Calu3 (cell line): ENCODE measurements around the gene TAF15. TPM values are rescaled to one million over a fixed set of nuclear protein-coding genes. Genes with fewer than 3 reads are reported as not detected.

Source experiments
- BruUV-seq: library from RNA; stranded (reverse); fragments of 400-500 nt; replicated peaks from 2 replicates; lab custom pipeline; 2021; lab: Mats Ljungman, UMichigan
- CTCF ChIA-PET: fragments of 300-600 bp; sonication (Branson Sonifier 250); formaldehyde crosslinking; loops from one replicate; lab custom pipeline; 2022; ENCODE audit warnings: antibody characterized with exemption; lab: Charles Lee
- DNase-seq: peaks from one replicate; pipeline ENCODE4 v3.0.0; 2022
- H3K27ac Mint-ChIP-seq: one replicate; pipeline ENCODE4 v1.8.0; 2022; ENCODE audit warnings: mixed read lengths; ENCODE audit not compliant: unreplicated experiment
- H3K27me3 Mint-ChIP-seq: one replicate; pipeline ENCODE4 v1.8.0; 2022; ENCODE audit warnings: mixed read lengths; ENCODE audit not compliant: unreplicated experiment
- H3K36me3 Mint-ChIP-seq: one replicate; pipeline ENCODE4 v1.8.0; 2022; ENCODE audit warnings: mild to moderate bottlenecking, moderate library complexity, mixed read lengths; ENCODE audit not compliant: insufficient read depth, unreplicated experiment
- H3K4me1 Mint-ChIP-seq: one replicate; pipeline ENCODE4 v1.8.0; 2022; ENCODE audit warnings: mild to moderate bottlenecking, low read depth, mixed read lengths; ENCODE audit not compliant: unreplicated experiment
- H3K4me3 Mint-ChIP-seq: one replicate; pipeline ENCODE4 v1.8.0; 2022; ENCODE audit warnings: mild to moderate bottlenecking, low read depth, moderate library complexity, mixed read lengths; ENCODE audit not compliant: unreplicated experiment
- H3K9me3 Mint-ChIP-seq: one replicate; pipeline ENCODE4 v1.8.0; 2022; ENCODE audit warnings: low read depth, mixed read lengths; ENCODE audit not compliant: unreplicated experiment
- CTCF ChIP-seq: fragments of 200-600 bp; IDR thresholded peaks from one replicate; pipeline ENCODE4 v1.8.0; 2022; ENCODE audit warnings: antibody characterized with exemption; ENCODE audit not compliant: unreplicated experiment
- intact Hi-C: fragments of 100-400 bp; cut with micrococcal nuclease; formaldehyde crosslinking; loops from one replicate; pipeline ENCODE4 v1.10.0; 2022; ENCODE audit not compliant: unreplicated experiment
- total RNA-seq: library from RNA; stranded (reverse); gene quantifications from 2 replicates; pipeline ENCODE4 v1.2.3, GENCODE V29; 2022

The TAF15 gene
- total RNA-seq, 1 experiment from 2014 or later: 286 TPM

GRCh38 chr17:35876534-35876933, 67.2 kb downstream of the TAF15 start:
- H3K4me1 Mint-ChIP-seq: no peaks in the 10 kb centered on the region
- no peak for TF ChIP-seq CTCF
- CTCF ChIA-PET: no interaction called here
- no peak for DNase-seq
- no TSS peak for BruUV-seq
- H3K4me3 Mint-ChIP-seq: no peak overlapping the region
- peaks cover 16% of the 10 kb centered on the region for H3K27me3 Mint-ChIP-seq
- H3K9me3 Mint-ChIP-seq: no peaks in the 10 kb centered on the region
- intact Hi-C loops: no loop called here
- H3K36me3 Mint-ChIP-seq: no peaks in the 10 kb centered on the region
- H3K27ac Mint-ChIP-seq: no peak overlapping the region

GRCh38 chr17:35877345-35878029, 68.2 kb downstream of the TAF15 start:
- no peaks in the 10 kb centered on the region for H3K9me3 Mint-ChIP-seq
- H3K4me1 Mint-ChIP-seq: no peaks in the 10 kb centered on the region
- no peak overlapping the region for H3K4me3 Mint-ChIP-seq
- BruUV-seq: no TSS peak
- H3K36me3 Mint-ChIP-seq: no peaks in the 10 kb centered on the region
- DNase-seq: no peak
- intact Hi-C loops: no loop called here
- no peak for TF ChIP-seq CTCF
- H3K27me3 Mint-ChIP-seq: peaks cover 16% of the 10 kb centered on the region
- no peak overlapping the region for H3K27ac Mint-ChIP-seq
- CTCF ChIA-PET: no interaction called here

- Mint-ChIP-seq H3K4me1 (no peaks in the 10 kb centered on the region), H3K9me3 (no peaks in the 10 kb centered on the region), H3K4me3 (no peak overlapping the region), H3K27me3 (peaks cover 16% of the 10 kb centered on the region), H3K36me3 (no peaks in the 10 kb centered on the region), H3K27ac (no peak overlapping the region)
- no peak for DNase-seq
- TF ChIP-seq CTCF: no peak
- CTCF ChIA-PET: no interaction called here
- intact Hi-C loops: no loop called here
- no TSS peak for BruUV-seq
These were observed 69.1 kb downstream of the TAF15 start for GRCh38 chr17:35878361-35878760.

- CTCF ChIA-PET: no interaction called here
- no peak within 1 kb of the TSS for H3K27ac Mint-ChIP-seq
- no peak within 1 kb of the TSS for H3K4me3 Mint-ChIP-seq
- TF ChIP-seq CTCF: no peak
- H3K9me3 Mint-ChIP-seq: no peaks in the 10 kb centered on the region
- intact Hi-C loops: no loop called here
- H3K36me3 Mint-ChIP-seq: no peaks in the 10 kb centered on the region
- H3K4me1 Mint-ChIP-seq: no peaks in the 10 kb centered on the region
- H3K27me3 Mint-ChIP-seq: peaks cover 16% of the 10 kb centered on the region
- DNase-seq: no peak
- BruUV-seq: TSS peak; percentile 54
These were observed 70.7 kb downstream of the TAF15 start, which contains the start of gene CCL5 for GRCh38 chr17:35879773-35880654. TSS of gene CCL5 (minus strand) at chr17:35880360.
